NB4 (cell line): Measurements from ENCODE around the gene TMEM41B.

ENCODE experiments used
- POLR2A ChIP-seq: IDR thresholded peaks from 2 replicates; pipeline ENCODE4 v1.6.1; 2011; ENCODE audit warnings: mild to moderate bottlenecking; ENCODE audit not compliant: insufficient read length; ENCODE audit errors: extremely low read depth
- TF ChIP-seq, protein P1 (sequence below): IDR thresholded peaks from one replicate; pipeline ENCODE4 v1.5.1; 2012; ENCODE audit warnings: low read depth, low read length
- TF ChIP-seq, protein P2 (sequence below): IDR thresholded peaks from 2 replicates; pipeline ENCODE4 v1.6.1; 2011; ENCODE audit warnings: low read depth, low read length

GRCh38 chr11:9277176-9277575, 37.2 kb downstream of the TMEM41B start:
- TF ChIP-seq, protein P1, sequence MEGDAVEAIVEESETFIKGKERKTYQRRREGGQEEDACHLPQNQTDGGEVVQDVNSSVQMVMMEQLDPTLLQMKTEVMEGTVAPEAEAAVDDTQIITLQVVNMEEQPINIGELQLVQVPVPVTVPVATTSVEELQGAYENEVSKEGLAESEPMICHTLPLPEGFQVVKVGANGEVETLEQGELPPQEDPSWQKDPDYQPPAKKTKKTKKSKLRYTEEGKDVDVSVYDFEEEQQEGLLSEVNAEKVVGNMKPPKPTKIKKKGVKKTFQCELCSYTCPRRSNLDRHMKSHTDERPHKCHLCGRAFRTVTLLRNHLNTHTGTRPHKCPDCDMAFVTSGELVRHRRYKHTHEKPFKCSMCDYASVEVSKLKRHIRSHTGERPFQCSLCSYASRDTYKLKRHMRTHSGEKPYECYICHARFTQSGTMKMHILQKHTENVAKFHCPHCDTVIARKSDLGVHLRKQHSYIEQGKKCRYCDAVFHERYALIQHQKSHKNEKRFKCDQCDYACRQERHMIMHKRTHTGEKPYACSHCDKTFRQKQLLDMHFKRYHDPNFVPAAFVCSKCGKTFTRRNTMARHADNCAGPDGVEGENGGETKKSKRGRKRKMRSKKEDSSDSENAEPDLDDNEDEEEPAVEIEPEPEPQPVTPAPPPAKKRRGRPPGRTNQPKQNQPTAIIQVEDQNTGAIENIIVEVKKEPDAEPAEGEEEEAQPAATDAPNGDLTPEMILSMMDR = no peak
- no peak for TF ChIP-seq POLR2A
- TF ChIP-seq, protein P2, sequence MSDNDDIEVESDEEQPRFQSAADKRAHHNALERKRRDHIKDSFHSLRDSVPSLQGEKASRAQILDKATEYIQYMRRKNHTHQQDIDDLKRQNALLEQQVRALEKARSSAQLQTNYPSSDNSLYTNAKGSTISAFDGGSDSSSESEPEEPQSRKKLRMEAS = no peak
